NCI-H1417 (cell line): Measurements from ENCODE around the gene TXNRD3.
A peak's percentile ranks its signal among the peaks of the same experiment; 100 is the strongest.
"Not testable (repeated sequence)": the region's sequence is repeated elsewhere in the genome, so short reads cannot be mapped to it uniquely, and the experiment has no call there.

Experiments
- DNase-seq, 3 experiments: peaks; one replicate each; lab custom pipeline; 2025; lab: John Stamatoyannopoulos, UW

TXNRD3 gene

DNA sequence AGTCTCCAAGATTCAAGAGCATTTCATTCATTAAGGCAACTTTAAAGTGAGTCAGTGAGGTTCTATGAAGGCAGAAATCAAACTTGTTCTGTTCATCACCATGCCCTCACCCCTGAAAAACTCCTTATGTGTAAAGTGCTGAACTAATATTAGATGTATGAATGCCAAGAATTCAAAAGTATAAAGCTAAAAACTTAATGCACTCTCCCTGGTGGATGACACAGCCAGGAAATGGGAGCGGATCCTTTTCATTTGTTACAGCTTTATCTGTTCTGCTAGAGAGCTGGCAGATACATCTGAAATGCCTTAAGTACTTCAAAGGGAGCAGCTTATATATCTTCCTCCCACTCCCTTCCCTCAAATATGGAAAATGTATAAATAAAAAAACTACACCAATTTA lies 8.2 kb downstream of the TXNRD3 start:
- no peak for DNase-seq

- no peak for DNase-seq
Observed at GRCh38 chr3:126644615-126645014, 10.3 kb downstream of the TXNRD3 start.

GRCh38 chr3:126638790-126639189 lies 16.1 kb downstream of the TXNRD3 start:
- no peak for DNase-seq

GRCh38 chr3:126636436-126636835 lies 18.5 kb downstream of the TXNRD3 start:
- no peak for DNase-seq

- DNase-seq = no peak
Observed at GRCh38 chr3:126634803-126635202, 20.1 kb downstream of the TXNRD3 start.

- DNase-seq = peak in 1 of 3 experiments; percentile 3
Observed at GRCh38 chr3:126630020-126630419, 24.9 kb downstream of the TXNRD3 start.

GRCh38 chr3:126625735-126626134 lies 29.2 kb downstream of the TXNRD3 start:
- not testable (repeated sequence) for DNase-seq

DNA sequence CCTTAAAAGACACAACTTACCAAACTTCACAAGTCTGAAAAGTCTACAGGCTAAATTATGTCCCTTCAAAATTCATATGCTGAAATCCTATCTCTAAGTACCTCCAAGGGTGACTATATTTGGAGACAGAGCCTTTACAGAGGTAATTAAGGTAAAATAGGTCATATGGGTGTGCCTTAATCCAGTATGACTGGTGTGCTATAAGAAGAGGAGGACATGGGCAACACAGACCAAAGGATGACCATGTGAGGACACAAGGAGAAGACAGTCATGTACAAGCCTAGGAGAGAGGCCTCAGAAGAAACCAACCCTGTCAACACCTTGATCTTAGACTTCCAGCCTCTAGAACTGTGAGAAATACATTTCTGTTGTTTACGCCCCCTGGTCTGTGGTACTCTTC lies 32.2 kb downstream of the TXNRD3 start:
- DNase-seq = no peak

- DNase-seq = no peak
Observed at GRCh38 chr3:126621627-126622345, 33.1 kb downstream of the TXNRD3 start.

DNA sequence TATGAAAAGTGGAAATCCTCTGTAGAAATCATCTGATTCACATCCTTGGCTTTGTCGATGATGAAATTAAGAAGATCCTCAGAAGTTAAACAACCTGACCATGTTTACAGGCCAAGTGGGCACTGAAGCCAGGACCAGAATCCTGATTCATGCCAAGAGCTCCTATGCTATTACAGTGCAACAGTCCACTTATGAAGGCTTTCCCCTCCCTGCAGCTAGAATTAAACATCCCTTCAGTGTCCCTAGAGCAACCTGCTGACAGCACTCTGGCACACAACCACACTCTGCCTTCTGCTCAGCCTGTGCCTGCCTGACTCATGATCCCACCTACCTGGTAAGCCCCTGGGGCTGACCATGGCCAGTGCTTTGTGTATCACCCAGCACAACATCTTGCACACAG lies 33.8 kb downstream of the TXNRD3 start:
- DNase-seq = no peak

DNA sequence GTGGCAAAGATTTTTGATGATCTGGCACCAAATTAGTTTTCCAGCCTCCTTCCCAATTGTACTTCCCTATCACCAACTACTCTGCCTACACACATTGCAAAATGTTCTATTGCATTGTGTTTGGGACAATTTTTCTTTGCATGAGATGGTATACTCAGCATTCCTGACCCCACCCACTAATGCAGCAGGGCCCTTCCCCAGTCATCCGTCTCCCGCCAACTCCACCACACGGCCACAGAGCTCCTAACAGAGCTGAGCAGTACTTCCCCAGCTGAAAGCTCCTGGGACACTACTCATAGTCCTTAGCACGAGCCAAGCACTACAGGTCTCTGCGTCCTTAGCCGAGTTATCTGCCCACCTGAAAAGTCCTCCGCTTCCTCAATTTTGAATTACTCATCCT lies 34.2 kb downstream of the TXNRD3 start:
- DNase-seq = no peak

- DNase-seq = no peak
Observed at GRCh38 chr3:126618760-126619159, 36.2 kb downstream of the TXNRD3 start.

- DNase-seq = no peak
Observed at GRCh38 chr3:126618021-126618420, 36.9 kb downstream of the TXNRD3 start.

DNA sequence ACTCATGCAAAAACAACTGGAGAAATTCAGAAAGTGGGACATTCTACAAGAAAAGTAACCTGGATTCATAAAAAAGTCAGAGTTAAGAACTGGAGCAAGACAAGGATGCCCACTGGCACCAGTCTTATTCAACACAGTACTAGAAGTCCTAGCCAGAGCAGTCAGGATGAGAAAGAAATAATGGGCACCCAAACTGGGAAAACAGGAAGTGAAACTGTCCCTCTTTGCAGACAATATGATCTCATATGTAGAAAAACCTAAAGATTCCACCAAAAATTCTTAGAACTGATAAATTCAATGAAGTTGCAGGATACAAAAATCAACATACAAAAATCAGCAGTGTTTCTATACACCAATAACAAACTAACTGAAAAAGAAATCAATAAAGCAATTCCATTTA lies 37.4 kb downstream of the TXNRD3 start:
- DNase-seq = no peak

GRCh38 chr3:126616931-126617330 lies 38.0 kb downstream of the TXNRD3 start:
- DNase-seq = no peak

- DNase-seq = no peak
Observed at GRCh38 chr3:126613479-126614188, 41.3 kb downstream of the TXNRD3 start.

- no peak for DNase-seq
Observed at GRCh38 chr3:126612479-126613205, 42.3 kb downstream of the TXNRD3 start.

GRCh38 chr3:126609909-126610308 lies 45.0 kb downstream of the TXNRD3 start:
- no peak for DNase-seq

DNA sequence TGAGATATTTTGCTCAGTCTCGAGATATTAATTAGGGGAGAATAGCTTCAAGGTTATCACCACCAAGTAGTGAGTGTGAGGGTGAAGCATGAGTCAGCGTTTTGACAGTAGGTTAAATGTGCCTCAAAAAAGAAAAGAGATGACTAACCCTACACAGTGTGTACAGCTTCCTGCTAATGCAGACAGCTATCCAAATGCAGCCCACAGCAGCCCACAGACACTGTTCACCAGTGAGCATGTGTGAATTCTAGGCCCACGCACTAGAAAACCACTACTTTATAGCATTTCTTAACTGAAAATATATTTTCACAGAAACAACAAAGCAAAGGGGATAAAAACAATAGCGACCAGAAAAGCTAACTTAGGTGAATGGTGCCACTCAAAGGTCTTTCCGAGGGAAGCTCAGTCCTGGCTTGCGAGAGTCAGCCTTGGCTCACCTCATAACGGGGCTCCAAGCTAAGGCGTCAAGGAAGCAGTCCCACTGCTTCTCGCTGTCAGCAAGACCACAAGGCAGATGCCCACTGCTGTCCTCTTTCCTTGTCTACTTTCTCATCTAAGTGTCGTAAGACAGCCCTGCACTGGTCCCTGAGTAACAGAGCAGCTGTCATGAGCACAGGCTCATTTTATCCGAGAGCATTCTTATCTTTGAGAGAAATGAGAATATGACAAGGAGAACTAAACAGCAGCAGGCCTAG lies 47.6 kb downstream of the TXNRD3 start:
- DNase-seq = no peak

GRCh38 chr3:126606001-126606400 lies 48.9 kb downstream of the TXNRD3 start:
- no peak for DNase-seq

DNA sequence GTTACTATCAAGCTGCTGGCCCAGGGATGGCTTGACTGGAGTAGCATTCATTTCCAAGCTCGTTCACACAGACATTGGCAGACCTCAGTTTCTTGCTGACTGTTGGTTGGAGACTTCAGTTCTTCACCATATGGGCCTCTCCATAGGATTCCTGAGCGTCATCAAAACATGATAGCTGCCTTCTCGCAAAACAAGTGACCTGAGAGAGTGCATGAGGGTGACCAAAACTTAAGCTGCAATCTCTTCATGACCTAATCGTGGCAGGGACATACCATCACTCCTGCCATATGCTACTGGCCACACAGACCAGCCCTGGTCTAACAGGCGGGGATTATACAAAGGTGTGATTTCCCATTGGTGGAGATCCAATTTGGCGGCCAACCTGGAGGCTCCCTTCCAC lies 50.2 kb downstream of the TXNRD3 start:
- DNase-seq = no peak

DNA sequence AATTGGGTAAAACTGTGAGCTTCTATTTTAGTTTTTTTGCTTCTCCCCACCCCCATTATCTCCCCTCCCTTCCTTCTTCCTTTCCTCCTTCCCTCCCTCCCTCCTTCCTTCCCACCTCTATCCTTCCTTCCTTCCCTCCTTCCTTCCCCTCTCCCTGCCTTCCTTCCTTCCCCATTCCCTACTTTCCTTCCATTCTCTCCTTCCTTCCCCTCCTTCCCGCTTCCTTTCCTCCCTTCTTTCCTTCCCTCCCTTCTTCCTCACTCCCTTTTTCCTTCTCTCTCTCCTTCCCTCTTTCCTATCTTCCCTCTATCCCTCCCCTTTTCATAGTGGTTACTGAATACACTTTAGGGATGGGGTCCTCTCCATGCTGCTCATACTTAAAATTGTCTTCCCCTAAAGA lies 55.8 kb downstream of the TXNRD3 start:
- no peak for DNase-seq
